IPS-NIHi11 (cell line): ENCODE measurements around the gene HPX.
"Not testable (repeated sequence)": the region's sequence is repeated elsewhere in the genome, so short reads cannot be mapped to it uniquely, and the experiment has no call there.

Experiments used
- DNase-seq: peaks from one replicate; pipeline ENCODE4 v3.0.0; 2012; ENCODE audit warnings: mixed read lengths, low spot score

HPX gene

GRCh38 chr11:6415797-6416196 is 25.0 kb downstream of the HPX start:
- DNase-seq, result no peak

- no peak for DNase-seq
These were observed 25.9 kb downstream of the HPX start for GRCh38 chr11:6414874-6415328.

GRCh38 chr11:6413791-6414201 is 27.0 kb downstream of the HPX start:
- DNase-seq, result no peak

- DNase-seq, result no peak
These were observed 29.2 kb downstream of the HPX start for GRCh38 chr11:6411594-6412031.

- DNase-seq, result no peak
These were observed 29.9 kb downstream of the HPX start for GRCh38 chr11:6410695-6411430.

GRCh38 chr11:6406370-6406769 is 34.4 kb downstream of the HPX start:
- no peak for DNase-seq

- no peak for DNase-seq
These were observed 34.9 kb downstream of the HPX start for GRCh38 chr11:6405846-6406245.

GRCh38 chr11:6405052-6405667 is 35.6 kb downstream of the HPX start:
- peak; percentile 91 for DNase-seq

GRCh38 chr11:6404342-6405051 is 36.3 kb downstream of the HPX start:
- peak; percentile 55 for DNase-seq

- DNase-seq, result no peak
These were observed 37.2 kb downstream of the HPX start for GRCh38 chr11:6403539-6403938.

- DNase-seq, result no peak
These were observed 38.2 kb downstream of the HPX start for GRCh38 chr11:6402561-6402981.

GRCh38 chr11:6402061-6402470 is 38.7 kb downstream of the HPX start:
- no peak for DNase-seq

- no peak for DNase-seq
These were observed 39.3 kb downstream of the HPX start for GRCh38 chr11:6401464-6401863.

- DNase-seq, result no peak
These were observed 40.1 kb downstream of the HPX start for GRCh38 chr11:6400431-6401345.

- no peak for DNase-seq
These were observed 43.2 kb downstream of the HPX start for GRCh38 chr11:6397636-6398035.

- no peak for DNase-seq
These were observed 43.6 kb downstream of the HPX start for GRCh38 chr11:6397156-6397555.

GRCh38 chr11:6395470-6396060 is 45.2 kb downstream of the HPX start:
- DNase-seq, result no peak

GRCh38 chr11:6393989-6394670 is 46.7 kb downstream of the HPX start:
- no peak for DNase-seq

- DNase-seq, result not testable (repeated sequence)
These were observed 48.5 kb downstream of the HPX start for GRCh38 chr11:6392251-6392650.

GRCh38 chr11:6391537-6392134 is 49.2 kb downstream of the HPX start:
- DNase-seq, result no peak
